Embryonic facial prominence (tissue), 1 donor: Measurements from ENCODE around the gene MAPK12.

Source experiments
- DNase-seq: peaks from one replicate; pipeline ENCODE4 v3.0.0-alpha.2; 2016; ENCODE audit errors: extremely low spot score

MAPK12 gene

DNA sequence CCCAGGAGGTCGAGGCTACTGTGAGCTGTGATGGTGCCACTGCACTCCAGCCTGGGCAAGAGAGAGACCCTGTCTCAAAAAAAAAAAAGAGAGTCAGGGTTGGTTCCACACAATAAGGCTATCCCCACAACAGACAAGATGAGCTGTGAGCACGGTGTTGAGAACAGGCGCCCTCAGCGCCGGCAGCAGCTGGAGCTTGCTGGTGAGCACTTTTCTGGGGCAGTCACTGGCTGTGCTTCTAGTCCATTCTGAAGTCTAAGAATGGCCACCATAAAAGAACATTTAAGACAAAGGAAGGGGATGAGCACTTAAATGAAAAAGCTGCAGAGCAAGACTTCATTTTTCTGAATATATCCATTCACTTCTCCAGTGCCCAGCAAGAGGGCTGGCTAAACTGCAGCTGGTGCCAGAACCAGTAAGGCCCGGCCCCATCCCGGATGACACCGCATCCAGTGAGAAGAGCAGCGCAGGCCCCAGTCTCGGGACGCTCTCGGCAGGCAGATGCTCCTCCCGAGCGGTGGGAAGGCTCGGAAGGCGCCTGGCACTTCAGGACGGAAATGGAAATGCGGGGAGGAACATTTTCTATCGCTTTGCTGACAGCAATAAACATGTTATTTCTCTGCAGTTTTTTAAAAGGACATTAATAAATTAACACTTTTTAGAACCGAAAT is 28.9 kb downstream of the MAPK12 start:
- DNase-seq, result no peak

DNA sequence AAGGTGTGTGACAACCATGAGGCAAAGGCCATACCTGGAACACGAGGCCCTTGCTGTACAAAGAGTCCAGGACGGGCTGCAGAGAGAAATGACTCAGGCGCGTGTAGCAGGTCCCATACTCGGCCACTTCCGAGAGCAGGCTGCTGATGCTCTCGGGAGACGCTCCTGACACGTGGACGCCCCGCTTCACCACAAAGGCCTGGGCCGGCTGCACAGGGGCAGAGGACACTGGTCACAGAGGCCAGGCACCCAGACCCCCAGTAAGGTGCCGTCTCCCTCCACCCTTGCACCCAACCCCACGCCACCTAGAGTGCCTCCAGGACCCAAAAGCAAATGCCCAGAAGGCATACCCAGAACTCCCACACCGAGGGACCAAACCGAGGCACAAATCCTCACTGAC is 32.1 kb downstream of the MAPK12 start:
- DNase-seq, result no peak

- DNase-seq, result no peak
These were observed 33.1 kb downstream of the MAPK12 start for GRCh38 chr22:50228366-50228765.

DNA sequence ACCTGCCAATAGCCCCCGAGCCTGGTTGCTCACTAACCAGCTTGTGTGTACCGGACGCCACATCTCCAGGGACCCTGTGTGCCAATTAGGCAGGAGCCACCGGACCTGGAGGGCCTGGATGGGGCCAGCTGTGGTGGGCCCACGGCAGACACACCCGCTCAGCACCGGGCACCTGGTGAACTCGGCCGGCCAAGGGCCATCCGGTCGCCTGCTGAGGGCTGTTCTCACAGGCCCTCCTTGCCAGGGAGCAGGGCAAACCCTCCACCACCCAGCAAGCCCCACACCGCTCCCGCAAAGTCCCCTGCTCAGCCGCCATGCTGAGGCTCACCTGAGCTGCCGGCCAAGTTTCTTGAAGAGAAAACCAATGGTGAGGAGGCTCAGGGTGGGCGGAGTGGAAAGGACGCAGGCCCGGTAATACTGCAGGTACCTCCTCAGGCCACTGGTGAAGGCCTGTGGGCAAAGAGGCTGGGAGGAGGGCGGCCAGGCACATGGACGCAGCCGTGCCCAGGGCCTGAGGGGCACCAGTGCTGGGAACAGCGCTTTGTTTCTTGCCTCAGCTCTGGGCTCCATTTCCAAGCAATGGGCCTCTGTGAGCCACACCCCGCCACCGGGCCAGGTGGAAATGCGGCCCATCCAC is 33.8 kb downstream of the MAPK12 start:
- no peak for DNase-seq

- no peak for DNase-seq
These were observed 34.7 kb downstream of the MAPK12 start for GRCh38 chr22:50226875-50227165.

DNA sequence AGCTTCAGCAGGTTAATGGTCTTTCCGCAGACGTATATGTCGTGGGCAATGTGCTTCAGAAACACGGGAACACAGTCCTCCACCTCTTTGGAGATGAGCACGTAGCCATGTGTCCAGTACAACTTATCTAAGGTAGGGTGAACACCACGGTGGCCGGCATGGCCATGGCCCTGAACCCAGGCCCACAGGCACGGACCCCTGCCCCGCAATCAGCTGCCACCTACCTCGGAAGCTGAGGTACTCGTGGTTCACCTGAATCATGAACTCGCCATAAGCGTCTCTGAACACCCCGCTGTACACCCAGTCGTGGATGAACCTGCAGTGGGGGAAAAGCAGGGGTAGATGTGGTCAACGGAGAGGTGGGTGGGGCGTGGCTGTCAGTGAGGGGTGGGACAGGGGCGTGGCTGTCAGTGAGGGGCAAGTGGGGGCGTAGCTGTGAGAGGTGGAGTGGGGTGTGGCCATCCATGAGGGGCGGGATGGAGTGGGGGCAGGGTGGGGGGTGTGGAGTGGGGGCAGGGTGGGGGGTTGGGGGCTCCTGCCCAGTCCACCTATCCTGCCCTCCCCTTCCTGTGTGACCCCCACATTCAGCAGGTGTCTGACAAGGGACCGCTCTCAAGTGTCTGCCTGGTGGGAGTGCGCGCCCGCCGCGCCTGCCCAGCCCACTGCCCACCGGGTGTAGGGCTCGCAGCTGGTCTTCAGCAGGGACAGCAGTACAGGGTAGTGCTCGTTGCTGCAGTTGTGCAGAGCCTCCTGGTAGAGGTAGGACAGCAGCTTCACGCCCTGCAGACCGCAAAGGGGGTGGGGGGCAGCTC is 35.2 kb downstream of the MAPK12 start:
- no peak for DNase-seq

DNA sequence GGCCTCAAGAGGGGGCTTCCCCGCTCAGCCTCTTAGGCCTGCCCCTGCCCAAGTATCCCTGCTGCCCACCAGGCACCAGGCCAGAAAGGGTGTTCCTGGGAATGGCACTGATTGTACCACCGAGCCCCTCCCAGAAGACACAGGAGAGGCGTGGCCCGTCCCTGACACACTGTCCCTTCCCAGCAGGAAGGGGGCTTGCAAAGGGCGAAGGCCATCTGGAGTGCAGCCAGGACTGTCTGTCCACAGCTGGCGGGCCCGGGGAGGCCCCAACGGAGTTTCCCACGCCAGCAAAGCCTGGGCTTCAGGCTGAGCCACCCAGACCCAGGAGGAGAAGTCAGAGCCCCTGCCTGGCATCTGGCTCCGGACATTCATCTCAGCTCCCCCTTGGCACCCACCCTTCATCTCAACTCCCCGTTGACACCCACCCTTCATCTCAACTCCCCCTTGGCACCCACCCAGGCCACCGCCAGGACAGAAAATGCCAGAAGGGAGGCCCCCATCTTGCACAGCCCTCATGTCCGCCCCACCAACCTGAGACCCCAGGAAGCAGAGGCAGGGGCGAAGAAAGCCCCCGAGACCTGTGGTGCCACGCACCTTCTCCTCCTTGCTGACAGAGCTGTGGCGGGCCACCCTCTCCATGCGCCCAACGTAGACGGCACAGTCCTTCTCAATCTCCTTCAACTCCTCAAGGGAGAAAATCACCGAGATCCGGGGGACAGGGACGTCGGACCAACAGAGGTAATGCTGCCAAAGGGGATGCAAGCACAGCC is 36.1 kb downstream of the MAPK12 start:
- DNase-seq, result no peak

- DNase-seq, result no peak
These were observed 37.4 kb downstream of the MAPK12 start for GRCh38 chr22:50224071-50224470.

DNA sequence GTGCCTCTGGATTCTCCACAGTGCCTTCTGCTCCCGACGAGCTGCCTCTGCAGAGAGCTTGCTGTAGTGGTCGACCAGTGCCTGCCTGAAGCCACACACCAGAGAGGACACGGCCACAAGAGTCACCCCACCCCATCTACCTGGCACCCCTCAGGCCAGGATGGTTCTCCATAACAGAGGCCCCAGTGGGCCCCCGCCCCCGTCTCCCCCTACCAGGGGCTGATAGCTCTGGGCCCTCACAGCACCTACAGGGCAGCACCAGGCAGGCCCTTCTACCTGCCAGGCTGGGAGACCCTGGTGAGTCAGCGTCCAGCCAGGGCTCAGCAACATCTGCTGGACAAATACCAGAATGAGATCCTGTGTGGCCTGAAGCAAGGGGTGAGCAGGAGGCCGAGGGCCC is 39.0 kb downstream of the MAPK12 start:
- DNase-seq, result no peak

DNA sequence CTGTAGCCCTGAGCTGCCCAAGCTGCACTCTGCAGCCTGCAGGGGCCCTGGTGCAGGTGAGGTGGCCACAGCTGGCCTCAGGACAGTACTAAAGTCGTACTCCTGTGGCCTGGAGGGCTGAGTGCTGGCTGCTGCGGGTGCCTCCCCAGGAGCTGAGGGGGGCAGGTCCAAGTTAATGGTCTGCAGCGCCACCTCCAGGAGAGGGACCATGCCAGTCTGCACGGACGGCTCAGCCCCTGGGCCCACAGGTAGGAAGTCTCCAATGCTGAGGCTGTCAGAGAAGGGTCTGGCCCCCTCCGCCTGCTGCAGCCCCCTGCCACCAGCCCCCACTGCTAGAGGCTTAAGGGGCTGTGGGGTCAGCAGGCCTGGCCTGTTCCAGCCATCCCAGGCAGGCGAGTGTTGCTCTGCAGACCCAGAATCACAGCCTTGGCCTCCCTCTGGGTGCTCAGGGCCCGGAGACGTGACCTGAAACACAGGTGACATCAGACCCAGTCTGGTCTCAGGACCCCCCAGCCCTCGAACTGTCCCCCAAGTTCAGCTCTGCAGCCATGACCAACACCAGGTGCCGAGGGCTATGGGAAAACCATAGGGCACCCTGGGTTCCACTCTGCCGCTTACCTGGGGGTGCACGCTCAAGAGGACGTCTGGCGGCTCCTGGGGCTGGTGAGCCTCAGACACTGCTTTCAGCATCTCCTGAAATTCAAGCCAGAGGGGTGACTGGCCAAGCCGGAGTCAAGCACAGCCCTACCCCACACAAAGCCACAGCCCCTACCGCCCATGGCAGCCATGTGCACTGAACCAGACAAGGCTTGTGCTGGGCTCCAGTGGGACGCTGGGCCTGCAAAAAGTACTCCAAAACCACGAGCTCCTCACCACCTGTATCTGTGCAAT is 39.8 kb downstream of the MAPK12 start:
- DNase-seq, result no peak

GRCh38 chr22:50220603-50221409 is 40.7 kb downstream of the MAPK12 start:
- no peak for DNase-seq

- no peak for DNase-seq
These were observed 41.5 kb downstream of the MAPK12 start for GRCh38 chr22:50219800-50220602.

GRCh38 chr22:50218996-50219727 is 42.3 kb downstream of the MAPK12 start:
- no peak for DNase-seq

GRCh38 chr22:50218153-50218995 is 43.1 kb downstream of the MAPK12 start:
- no peak for DNase-seq

DNA sequence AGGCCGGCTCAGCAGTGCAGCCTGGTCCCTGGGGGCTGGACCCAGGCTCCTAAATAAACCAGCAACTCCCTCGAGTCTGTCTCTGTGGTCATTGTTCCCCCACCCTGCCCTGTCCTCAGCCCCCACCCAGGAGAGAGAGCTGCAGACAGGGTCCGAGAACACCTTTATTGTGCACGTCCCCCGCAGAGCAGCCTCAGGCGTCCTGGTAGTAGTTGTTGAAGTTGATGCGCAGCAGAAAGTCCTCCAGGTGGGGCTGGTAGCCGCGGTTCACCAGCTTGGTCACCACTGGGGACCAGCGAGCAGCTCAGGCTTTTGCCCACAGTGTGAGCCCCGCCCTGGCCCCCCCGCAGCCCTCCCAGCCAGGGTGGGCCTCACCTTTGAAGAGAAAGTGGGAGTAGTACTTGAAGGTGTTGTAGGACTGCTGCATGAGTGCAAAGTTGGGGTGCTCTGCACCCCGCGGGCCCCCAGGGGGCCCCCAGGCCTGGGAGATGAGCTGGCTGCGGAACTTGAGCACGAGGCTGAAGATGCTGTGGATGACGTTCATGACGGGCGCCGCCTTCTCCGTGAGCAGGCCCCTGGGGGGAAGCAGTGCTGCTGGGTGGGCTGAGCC is 43.8 kb downstream of the MAPK12 start:
- DNase-seq, result no peak

GRCh38 chr22:50216684-50217520 is 44.6 kb downstream of the MAPK12 start:
- no peak for DNase-seq
